HG02970 (cell line): ENCODE measurements around the gene PTBP3.
A peak's percentile ranks its signal among the peaks of the same experiment; 100 is the strongest.
"Not testable (repeated sequence)": the region's sequence is repeated elsewhere in the genome, so short reads cannot be mapped to it uniquely, and the experiment has no call there.

Experiments used
- ATAC-seq: cut with Tn5 transposase; IDR thresholded peaks from one replicate; pipeline ENCODE4 v1.9.1; 2021; ENCODE audit warnings: mild to moderate bottlenecking, moderate library complexity, moderate number of reproducible peaks; ENCODE audit not compliant: unreplicated experiment, low FRiP score

Gene PTBP3, protein sequence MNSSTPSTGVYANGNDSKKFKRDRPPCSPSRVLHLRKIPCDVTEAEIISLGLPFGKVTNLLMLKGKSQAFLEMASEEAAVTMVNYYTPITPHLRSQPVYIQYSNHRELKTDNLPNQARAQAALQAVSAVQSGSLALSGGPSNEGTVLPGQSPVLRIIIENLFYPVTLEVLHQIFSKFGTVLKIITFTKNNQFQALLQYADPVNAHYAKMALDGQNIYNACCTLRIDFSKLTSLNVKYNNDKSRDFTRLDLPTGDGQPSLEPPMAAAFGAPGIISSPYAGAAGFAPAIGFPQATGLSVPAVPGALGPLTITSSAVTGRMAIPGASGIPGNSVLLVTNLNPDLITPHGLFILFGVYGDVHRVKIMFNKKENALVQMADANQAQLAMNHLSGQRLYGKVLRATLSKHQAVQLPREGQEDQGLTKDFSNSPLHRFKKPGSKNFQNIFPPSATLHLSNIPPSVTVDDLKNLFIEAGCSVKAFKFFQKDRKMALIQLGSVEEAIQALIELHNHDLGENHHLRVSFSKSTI

DNA sequence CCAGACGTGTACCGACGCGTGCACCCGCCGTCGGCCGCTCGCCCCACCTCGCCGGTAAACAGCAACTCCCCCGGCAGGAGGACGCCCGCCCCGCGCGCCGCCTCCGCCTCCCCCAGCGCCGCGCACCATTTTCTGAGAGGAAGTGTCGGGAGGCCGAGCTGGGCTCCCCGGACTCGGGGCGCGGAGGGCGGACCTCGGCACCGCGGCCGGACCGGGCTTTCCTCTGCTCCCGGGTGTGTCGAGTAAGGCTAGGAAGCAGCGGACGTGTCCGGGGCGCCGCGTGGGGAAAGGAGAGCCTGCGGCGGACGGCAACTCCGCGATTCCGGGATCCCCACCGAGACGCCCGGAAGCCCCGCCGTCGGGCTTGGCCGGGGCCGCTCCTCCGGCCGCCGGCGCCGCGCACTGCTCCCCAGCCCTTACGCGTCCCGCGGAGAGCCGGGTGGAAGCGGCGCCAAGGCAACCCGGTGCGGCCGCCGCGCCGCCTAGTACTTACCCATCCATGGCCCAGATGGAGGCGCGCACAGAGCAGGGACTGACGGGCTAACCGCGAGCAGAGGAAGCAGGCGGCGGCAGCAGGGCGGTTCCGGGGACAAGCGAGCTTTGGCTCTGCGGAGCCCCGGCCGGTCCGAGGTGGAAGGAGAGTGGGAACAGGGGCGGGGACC is at the start of gene PTBP3:
TSS of gene PTBP3 (minus strand) at position 643 of the 662 bp plus-strand sequence. CDS start 35,754 bp downstream, outside the sequence.
- peak; percentile 59 for ATAC-seq

DNA sequence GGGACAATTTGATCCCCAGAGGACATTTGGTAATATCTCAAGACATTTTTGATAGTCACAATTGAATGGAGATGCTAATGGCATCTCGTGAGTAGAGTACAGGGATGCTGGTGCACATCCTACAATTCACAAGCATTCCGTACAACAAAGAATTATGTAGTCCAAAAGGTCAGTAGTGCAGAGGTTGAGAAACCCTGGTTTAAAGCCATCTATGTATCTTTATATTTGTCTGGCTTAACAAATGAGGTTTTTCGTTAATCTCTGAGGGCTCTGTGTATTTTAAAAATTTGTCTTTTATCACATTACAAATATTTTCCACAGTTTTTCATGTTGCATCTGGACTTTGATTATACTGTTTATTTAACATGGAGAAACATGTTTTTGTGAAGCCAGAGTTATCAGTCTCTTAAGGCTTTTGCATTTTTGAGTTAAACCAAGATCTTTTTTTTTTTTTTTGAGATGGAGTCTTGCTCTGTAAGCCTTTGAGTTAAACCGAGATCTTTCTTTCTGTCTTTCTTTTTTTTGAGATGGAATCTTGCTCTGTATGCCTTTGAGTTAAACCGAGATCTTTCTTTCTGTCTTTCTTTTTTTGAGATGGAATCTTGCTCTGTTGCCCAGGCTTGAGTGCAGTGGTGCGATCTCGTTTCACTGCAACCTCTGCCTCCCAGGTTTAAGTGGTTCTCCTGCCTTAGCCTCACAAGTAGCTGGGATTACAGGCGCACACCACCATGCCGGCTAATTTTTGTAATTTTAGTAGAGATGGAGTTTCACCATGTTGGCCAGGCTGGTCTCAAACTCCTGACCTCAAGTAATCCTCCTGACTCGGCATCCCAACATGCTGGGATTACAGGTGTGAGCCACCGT is 49.3 kb upstream of the PTBP3 start:
- no peak for ATAC-seq

DNA sequence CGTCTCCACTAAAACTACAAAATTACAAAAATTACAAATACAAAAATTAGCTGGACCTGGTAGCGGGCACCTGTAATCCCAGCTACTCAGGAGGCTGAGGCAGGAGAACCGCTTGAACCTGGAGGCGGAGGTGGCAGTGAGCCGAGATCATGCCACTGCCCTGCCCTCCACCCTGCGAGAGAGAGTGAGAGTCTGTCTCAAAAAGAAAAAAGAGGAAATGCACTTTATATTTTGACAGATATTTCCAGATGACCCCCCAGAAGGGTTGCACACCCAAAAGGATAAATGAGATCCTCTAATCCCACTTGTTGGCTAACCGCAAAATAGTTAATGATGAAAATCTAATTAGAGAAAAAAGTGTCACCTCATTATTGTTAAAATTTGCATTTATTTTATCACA is 48.6 kb upstream of the PTBP3 start:
- ATAC-seq: no peak

DNA sequence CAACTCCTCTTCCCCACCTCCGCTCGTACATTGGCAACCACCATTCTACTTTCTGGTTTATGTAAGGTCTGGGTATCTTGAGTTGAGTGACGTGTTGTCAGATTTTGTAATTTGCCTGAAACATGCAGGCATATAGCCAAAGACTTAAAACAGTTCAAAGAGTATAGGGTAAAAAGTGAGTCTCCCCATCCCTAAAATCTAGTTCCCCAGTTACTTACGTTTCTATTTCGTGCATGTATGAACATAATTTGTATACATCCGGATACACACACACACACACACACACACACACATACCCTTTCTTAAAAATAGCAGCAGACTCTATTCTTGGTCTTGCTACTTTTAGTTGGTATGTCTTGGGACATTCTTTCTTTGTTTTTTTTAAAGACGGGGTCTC is 47.4 kb upstream of the PTBP3 start:
- ATAC-seq: no peak

DNA sequence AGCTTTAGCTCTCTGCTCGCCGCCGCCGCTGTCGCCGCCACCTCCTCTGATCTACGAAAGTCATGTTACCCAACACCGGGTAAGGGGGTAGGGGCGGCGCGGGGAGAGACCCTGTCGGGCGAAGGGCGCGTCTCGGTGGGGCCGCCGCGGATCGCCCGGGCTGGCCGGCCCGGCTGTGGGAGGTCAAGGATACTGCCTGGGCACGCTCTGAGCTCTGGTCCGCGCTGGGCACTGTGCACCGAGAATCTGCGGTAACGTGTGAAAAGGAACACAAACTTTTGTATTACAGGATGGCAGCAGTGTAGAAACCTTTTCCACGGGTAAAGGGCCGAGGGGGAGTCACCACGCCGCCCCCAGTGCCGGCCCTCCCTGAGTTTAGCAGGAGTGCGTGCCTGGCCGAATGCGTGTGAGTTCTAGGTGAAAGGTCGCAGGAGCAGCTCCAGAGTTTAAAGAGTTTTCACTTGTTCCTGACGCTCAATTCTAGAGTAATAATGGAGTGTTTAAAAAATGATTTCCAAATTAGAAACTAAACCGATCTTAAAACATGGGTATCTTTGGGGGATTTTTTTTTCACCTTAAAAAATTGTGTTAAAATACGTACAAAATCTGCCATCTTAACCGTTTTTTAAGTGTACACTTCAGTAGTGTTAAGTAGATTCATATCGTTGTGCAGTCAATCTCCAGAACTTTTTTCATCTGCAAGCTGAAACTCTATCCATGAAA is 46.8 kb upstream of the PTBP3 start, which contains the start of gene HSDL2:
TSS of gene HSDL2 (plus strand) at position 7 of the 723 bp plus-strand sequence. CDS start at position 63, 56 bp downstream.
- peak; percentile 29 for ATAC-seq

DNA sequence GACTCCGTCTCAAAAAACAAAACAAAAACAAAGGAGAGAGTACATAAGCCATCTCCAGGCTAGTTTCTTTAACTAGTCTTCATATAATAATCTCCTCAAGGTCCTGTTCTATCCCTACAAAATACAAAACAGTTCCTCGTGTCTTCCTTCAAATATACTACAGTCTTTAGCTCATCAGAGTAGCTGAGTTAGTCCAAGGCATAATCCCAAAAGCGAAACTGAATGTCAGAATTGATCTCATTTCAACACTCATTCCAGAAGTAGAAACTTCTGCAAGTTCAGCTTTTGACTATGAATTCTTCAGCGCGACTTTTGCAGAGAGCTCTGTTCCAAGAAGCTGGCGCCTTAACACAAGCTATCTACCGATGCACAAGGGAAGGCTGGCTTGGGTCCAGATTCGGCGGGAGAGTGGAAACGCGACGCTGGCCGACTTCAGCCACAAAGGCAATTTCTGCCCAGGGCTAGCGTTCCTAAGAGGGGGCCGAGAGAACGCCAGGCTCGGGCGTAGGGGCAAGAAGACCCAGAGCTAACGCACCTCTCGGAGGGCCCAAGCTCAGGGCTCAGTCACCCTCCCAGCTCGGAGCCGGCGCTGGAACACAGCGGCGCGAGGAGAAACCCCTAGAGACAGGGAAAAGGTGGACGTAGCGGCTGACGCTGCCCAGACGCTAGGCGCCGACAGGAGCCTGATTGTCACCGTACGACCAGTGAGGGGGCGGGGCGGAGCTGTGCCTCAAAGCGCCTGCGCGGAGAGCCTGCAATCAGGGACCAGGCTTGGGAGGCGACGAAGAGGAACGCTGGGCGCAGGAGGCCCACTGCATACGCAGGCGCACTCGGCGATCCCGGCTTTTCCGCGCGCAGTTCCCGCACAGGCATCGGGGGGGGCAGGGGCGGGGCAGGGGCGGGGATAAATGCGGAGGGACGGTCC is 46.0 kb upstream of the PTBP3 start:
- peak; percentile 89 for ATAC-seq

DNA sequence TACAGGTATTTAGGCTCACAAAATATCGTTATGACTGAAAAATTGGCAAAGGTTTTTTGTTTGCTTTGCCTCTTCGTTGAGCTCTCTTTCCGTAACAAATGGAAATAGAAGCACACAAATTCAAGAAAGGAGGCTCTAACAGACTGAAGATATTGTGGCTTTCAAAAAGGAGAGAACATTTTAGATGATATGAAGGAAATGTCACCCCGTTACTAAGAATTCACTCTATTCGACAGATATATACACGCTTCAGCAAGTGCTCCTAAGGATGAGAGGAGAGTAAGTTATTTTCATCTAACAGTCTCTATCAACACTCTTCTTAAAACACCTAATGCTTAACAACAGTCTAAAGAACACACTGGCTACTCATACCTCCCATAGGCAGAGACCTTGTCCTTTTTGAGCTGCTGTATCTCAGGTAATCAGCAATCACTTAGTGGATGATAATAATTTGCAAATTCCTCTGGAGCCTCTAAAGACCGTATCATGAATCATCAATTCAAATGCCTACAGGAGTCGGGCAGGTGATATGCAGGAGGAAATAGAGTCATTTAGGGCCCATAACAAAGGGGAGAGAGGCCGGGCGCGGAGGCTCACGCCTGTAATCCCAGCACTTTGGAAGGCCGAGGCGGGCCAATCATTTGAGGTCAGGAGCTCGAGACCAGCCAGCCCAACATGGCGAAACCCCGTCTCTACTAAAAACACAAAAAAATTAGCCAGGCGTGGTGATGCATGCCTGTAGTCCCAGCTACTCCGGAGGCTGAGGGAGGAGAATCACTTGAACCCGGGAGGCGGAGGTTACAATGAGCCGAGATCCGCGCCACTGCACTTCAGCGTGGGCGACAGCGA is 45.1 kb upstream of the PTBP3 start:
- ATAC-seq: no peak

DNA sequence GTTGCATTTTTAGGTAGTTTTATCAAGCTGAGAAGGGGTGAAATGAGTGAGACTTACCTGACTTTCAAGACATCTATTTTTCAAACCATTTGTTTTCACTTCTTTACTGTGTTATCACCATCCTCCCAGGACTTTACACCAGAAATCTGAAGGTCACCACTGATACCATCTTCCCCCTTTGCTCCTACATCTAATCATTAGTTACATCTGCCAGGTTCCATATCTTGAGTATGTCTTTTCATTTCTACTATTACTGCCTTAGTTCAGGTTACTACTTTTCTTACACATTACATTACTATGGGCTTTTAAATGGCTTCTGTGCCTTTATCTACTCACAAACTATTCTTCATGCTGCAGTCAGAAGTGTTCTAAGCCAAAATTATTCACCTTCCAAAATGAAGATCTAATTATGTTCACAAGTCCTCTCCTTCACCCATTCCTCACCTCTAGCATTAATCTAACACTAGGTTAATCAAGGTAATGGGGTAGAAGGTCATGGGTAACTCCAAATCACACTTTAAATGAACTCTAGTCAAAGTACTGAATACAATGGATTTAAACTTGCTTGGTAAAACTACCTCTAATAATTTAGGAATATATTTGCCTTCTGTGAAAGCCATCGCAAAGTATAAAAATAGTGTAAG is 44.4 kb upstream of the PTBP3 start:
- ATAC-seq: no peak

DNA sequence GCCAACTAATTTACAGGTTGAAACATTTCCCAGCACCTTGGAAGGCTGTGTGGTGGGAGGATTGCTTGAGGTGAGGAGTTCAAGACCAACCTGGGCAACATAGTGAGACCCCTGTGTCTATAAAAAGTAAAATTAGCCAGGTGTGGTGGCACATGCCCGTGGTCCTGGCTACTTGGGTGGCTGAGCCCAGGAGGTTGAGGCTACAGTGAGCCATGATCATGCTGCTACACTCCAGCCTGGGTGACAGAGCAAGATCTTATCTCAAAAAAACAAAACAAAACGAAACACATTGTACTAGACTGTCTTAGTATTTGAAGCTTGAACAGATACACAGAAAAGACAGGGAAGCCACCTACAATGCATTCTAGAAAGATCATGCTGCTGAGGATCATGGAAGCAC is 43.7 kb upstream of the PTBP3 start:
- ATAC-seq: no peak

DNA sequence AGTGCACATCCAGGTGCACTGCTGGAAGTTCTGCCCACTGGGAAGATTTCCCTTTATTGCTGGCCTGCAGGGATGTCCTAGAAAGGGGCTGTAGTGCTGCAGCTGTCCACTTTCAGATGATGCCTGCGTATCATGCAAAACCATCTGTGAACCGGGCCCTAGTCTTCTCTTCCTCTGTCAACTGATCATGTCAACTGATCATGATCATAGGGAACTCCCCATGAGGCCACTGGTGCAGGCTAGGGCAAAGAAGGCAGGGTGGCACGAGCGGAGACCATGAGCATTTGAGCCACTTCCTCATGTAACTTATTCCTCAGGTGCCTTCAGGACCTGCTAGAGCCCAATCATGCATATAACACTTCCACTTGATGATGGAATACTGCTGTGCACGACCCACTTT is 41.9 kb upstream of the PTBP3 start:
- ATAC-seq: no peak

DNA sequence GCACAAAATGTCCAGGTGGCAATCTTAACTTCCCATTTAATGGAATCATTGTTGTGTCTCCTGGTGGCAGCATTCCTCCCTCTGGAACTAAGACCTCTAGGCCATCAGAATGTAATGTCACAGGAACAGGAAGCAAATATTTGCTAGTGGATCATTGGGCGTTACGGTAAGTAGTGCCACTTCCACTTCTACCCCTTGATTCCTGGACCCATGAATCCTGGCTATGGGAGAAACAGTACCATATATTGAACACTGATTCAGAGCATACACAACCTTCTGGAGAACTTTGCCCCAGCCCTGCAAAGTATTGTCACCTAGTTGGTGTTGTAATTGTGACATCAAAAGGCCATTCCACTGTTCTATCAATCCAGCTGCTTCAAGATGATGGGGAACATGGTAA is 40.8 kb upstream of the PTBP3 start:
- ATAC-seq: not testable (repeated sequence)

DNA sequence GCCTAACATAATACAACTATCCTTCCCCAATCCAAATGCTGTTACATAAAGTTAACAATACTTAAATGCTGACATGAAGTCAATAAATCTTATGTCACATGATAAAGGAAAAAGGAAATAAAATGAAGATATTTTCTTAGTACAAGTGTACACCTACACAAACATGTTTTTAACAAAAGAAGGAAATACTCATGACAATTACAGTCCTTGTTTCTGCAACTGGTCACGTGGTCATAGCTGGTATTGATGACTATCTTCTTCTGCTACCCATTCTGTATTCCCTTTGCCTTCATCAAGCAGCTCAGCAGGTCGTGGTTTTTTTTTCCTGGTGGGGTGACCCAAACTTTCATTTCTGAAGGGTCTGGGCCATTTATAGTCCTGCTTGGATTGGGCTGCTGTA is 40.2 kb upstream of the PTBP3 start:
- ATAC-seq: not testable (repeated sequence)

DNA sequence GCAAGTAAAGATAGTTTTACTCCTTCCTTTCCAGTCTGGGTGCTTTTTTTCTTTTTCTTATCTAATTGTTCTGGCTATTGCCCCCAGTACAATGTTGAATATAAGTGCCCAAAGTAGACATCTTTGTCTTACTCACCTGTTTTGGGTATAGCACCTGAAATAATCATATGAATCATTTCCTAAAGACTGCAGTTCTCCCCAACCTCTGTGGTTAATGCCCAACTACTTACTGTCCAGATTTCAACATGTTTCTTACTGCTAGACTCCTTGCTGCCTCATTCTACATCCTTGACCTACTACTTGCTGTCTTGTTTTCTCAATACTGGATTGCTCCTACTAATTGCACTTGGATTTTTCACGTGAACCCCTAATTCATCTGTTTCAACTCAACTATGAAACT is 37.6 kb upstream of the PTBP3 start:
- ATAC-seq: no peak

DNA sequence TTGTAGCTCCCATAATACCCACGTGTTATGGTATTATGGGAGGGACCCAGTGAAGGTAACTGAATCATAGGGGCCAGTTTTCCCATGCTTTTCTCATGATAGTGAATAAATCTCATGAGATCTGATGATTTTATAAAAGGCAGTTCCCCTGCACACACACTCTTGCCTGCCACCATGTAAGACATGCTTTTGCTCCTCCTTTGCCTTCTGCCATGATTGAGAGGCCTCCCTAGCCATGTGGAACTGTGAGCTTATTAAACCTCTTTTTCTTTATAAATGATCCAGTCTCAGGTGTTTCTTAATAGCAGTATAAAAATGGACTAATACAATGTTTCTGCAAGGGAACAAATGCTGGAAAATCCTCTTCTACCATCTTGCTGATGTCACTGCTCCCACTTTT is 36.4 kb upstream of the PTBP3 start:
- no peak for ATAC-seq

DNA sequence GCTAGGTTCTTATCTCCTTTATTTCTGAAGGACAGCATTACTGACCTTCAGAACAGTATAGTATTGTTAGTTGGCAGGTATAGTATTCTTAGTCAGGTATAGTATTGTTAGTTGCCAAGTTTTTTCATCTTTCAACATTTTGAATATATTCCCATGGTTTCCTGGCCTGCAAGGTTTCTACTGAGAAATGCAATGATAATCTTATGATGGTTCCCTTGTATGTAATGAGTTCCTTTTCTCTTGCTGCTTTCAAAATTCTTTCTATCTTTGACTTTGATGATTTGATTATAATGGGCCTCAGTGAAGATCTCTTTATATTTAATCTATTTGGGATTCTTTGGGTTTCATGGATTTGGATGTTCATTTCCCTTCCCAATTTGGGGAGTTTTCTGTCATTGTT is 34.0 kb upstream of the PTBP3 start:
- no peak for ATAC-seq

DNA sequence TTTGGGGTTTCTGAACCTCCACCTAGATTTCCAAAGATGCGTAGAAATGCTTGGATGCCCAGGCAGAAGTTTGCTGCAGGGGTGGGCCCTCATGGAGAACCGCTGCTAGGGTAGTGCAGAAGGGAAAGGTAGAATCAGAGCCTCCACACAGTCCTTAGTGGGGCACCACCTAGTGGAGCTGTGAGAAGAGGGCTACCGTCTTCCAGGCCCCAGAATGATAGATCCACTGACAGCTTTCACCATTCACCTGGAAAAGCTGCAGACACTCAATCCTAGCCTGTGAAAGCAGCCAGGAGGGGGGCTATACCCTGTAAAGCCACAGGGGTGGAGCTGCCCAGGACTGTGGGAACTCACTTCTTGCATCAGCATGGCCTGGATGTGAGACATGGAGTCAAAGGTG is 33.2 kb upstream of the PTBP3 start:
- ATAC-seq: no peak

DNA sequence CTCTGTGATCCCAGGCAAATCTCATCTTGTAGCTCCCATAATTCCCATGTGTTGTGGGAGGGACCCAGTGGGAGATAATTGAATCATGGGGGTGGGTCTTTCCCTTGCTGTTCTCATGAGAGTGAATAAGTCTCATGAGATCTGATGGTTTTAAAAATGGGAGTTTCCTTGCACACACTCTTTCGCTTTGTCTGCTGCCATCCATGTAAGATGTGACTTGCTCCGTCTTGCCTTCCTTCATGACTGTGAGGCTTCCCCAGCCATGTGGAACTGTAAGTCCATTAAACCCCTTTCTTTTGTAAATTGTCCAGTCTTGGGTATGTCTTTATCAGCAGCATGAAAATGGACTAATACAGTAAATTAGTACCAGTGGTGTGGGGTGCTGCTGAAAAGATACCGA is 31.8 kb upstream of the PTBP3 start:
- ATAC-seq: not testable (repeated sequence)

DNA sequence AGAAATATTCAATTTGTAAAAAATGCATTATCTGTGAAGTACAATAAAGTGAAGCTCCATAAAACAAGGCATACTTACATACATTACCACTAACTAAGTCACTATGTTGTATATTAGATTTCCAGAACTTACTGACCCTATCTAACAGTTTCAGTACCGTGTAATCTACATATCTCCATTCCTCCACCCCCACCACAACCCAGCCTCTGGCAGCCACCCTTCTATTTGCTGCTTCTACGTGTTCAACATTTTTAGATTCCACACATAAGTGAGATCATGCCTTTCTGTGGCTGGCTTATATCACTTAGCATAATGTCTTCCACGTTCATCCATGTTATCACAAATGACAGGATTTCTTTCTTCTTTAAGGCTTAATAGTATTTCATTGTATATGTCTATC is 31.3 kb upstream of the PTBP3 start:
- ATAC-seq: no peak
